K562 (cell line): ENCODE data around the gene BAZ2A. TPM values are rescaled to one million over a fixed set of nuclear protein-coding genes. Genes with fewer than 3 reads are reported as not detected.
A peak's percentile ranks its signal among the peaks of the same experiment; 100 is the strongest.

Source experiments
- CXXC5 ChIP-seq: fragments of 250-450 bp; sonication (Bioruptor Pico); IDR thresholded peaks from 2 replicates; pipeline ENCODE4 v1.8.0; 2022; ENCODE audit warnings: inconsistent platforms, mild to moderate bottlenecking, moderate library complexity
- EP400 ChIP-seq: fragments of 450-650 bp; IDR thresholded peaks from 2 replicates; pipeline ENCODE4 v1.6.1; 2017; ENCODE audit warnings: antibody characterized with exemption, mild to moderate bottlenecking, moderate library complexity
- PHTF2 ChIP-seq: fragments of 250-450 bp; sonication (Bioruptor Pico); IDR thresholded peaks from 2 replicates; pipeline ENCODE4 v1.5.0; 2021; ENCODE audit warnings: mild to moderate bottlenecking
- PURB ChIP-seq: sonication (generic); formaldehyde crosslinking; IDR thresholded peaks from 2 replicates; pipeline ENCODE4 v1.9.0; 2021; ENCODE audit warnings: low read depth, mild to moderate bottlenecking, missing genetic modification reagents
- SLC30A9 ChIP-seq: fragments of 250-450 bp; sonication (Bioruptor Pico); IDR thresholded peaks from 2 replicates; pipeline ENCODE4 v1.8.0; 2022; ENCODE audit warnings: mild to moderate bottlenecking, moderate library complexity
- THRB ChIP-seq: fragments of 450-650 bp; formaldehyde crosslinking; conservative IDR thresholded peaks from 2 replicates; pipeline ENCODE4 v1.4.0; 2022; ENCODE audit warnings: mild to moderate bottlenecking, missing genetic modification characterization
- ZC3H11A ChIP-seq: IDR thresholded peaks from 2 replicates; pipeline ENCODE4 v1.6.1; 2012; ENCODE audit warnings: low read depth, low read length, improper control_type of control experiment
- ZNF398 ChIP-seq: fragments of 250-450 bp; sonication (Bioruptor Pico); IDR thresholded peaks from 2 replicates; pipeline ENCODE4 v1.8.0; 2021; ENCODE audit warnings: moderate library complexity, mild to moderate bottlenecking, inconsistent platforms
- ZNF41 ChIP-seq: fragments of 250-450 bp; sonication (Bioruptor Pico); conservative IDR thresholded peaks from 2 replicates; pipeline ENCODE4 v1.4.0; 2020; ENCODE audit warnings: mild to moderate bottlenecking
- polyA plus RNA-seq, 8 experiments: library from polyadenylated mRNA; depleted of rRNA in 4 of 8; stranded (reverse) in 5 of 8; unstranded in 3 of 8; fragments of >200 nt; fragmentation: Nextera tagmentation in 2 of 8; fragmentation: Illumina TruSeq in 1 of 8; extraction: Ambion mirVana in 2 of 8; extraction: Trizol in 1 of 8; gene quantifications; 2 replicates each; pipeline versions ENCODE4 v1.2.1 to v1.2.3, GENCODE V29; 2011 to 2014; ENCODE audit warnings: inconsistent platforms in 1 of 8, missing spikeins in 1 of 8
- total RNA-seq, 7 experiments: library from RNA; depleted of rRNA in 6 of 7; stranded (reverse); fragments of >200 nt in 6 of 7; fragmentation: Illumina TruSeq in 2 of 7; extraction: Trizol in 2 of 7; gene quantifications; 2 replicates each; pipeline versions ENCODE4 v1.2.1 to v1.2.3, GENCODE V29; 2011 to 2021; ENCODE audit warnings: low replicate concordance in 1 of 7
- TF ChIP-seq, protein P1 (sequence below): sonication (generic); formaldehyde crosslinking; IDR thresholded peaks from 2 replicates; pipeline ENCODE4 v1.8.0; 2023; ENCODE audit warnings: mild to moderate bottlenecking, missing genetic modification reagents
- TF ChIP-seq, protein P2 (sequence below): fragments of 250-450 bp; sonication (Bioruptor Pico); IDR thresholded peaks from 2 replicates; pipeline ENCODE4 v1.9.0; 2021; ENCODE audit warnings: mild to moderate bottlenecking, inconsistent platforms
- TF ChIP-seq, protein P3 (sequence below): sonication (generic); formaldehyde crosslinking; IDR thresholded peaks from 2 replicates; pipeline ENCODE4 v1.8.1; 2023; ENCODE audit warnings: mild to moderate bottlenecking, missing genetic modification reagents

Gene BAZ2A
- total and polyA plus RNA-seq, 9 of the 15 experiments (the other 6 are each of a cell fraction or from before 2014, with no cell fraction given) = 4.5 to 86.4 (median 26.2) TPM

- TF ChIP-seq PURB (CRISPR knock-in tag) (no peak), EP400 (peak; percentile 53; the same call in 1 of the 2 replicates), SLC30A9 (CRISPR knock-in tag) (no peak), ZNF398 (CRISPR knock-in tag) (no peak), PHTF2 (peak; percentile 43; the same call in 1 of the 2 replicates), THRB (CRISPR knock-in tag) (0 out of 2 replicates have a peak, but pooled peaks have one; percentile 12), ZC3H11A (0 out of 2 replicates have a peak, but pooled peaks have one; percentile 71), CXXC5 (CRISPR knock-in tag) (no peak; the same call in 1 of the 2 replicates), ZNF41 (no peak)
- TF ChIP-seq, protein P1, sequence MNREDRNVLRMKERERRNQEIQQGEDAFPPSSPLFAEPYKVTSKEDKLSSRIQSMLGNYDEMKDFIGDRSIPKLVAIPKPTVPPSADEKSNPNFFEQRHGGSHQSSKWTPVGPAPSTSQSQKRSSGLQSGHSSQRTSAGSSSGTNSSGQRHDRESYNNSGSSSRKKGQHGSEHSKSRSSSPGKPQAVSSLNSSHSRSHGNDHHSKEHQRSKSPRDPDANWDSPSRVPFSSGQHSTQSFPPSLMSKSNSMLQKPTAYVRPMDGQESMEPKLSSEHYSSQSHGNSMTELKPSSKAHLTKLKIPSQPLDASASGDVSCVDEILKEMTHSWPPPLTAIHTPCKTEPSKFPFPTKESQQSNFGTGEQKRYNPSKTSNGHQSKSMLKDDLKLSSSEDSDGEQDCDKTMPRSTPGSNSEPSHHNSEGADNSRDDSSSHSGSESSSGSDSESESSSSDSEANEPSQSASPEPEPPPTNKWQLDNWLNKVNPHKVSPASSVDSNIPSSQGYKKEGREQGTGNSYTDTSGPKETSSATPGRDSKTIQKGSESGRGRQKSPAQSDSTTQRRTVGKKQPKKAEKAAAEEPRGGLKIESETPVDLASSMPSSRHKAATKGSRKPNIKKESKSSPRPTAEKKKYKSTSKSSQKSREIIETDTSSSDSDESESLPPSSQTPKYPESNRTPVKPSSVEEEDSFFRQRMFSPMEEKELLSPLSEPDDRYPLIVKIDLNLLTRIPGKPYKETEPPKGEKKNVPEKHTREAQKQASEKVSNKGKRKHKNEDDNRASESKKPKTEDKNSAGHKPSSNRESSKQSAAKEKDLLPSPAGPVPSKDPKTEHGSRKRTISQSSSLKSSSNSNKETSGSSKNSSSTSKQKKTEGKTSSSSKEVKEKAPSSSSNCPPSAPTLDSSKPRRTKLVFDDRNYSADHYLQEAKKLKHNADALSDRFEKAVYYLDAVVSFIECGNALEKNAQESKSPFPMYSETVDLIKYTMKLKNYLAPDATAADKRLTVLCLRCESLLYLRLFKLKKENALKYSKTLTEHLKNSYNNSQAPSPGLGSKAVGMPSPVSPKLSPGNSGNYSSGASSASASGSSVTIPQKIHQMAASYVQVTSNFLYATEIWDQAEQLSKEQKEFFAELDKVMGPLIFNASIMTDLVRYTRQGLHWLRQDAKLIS = peak; percentile 62
- TF ChIP-seq, protein P2, sequence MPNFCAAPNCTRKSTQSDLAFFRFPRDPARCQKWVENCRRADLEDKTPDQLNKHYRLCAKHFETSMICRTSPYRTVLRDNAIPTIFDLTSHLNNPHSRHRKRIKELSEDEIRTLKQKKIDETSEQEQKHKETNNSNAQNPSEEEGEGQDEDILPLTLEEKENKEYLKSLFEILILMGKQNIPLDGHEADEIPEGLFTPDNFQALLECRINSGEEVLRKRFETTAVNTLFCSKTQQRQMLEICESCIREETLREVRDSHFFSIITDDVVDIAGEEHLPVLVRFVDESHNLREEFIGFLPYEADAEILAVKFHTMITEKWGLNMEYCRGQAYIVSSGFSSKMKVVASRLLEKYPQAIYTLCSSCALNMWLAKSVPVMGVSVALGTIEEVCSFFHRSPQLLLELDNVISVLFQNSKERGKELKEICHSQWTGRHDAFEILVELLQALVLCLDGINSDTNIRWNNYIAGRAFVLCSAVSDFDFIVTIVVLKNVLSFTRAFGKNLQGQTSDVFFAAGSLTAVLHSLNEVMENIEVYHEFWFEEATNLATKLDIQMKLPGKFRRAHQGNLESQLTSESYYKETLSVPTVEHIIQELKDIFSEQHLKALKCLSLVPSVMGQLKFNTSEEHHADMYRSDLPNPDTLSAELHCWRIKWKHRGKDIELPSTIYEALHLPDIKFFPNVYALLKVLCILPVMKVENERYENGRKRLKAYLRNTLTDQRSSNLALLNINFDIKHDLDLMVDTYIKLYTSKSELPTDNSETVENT (CRISPR knock-in tag) = no peak
- TF ChIP-seq, protein P3, sequence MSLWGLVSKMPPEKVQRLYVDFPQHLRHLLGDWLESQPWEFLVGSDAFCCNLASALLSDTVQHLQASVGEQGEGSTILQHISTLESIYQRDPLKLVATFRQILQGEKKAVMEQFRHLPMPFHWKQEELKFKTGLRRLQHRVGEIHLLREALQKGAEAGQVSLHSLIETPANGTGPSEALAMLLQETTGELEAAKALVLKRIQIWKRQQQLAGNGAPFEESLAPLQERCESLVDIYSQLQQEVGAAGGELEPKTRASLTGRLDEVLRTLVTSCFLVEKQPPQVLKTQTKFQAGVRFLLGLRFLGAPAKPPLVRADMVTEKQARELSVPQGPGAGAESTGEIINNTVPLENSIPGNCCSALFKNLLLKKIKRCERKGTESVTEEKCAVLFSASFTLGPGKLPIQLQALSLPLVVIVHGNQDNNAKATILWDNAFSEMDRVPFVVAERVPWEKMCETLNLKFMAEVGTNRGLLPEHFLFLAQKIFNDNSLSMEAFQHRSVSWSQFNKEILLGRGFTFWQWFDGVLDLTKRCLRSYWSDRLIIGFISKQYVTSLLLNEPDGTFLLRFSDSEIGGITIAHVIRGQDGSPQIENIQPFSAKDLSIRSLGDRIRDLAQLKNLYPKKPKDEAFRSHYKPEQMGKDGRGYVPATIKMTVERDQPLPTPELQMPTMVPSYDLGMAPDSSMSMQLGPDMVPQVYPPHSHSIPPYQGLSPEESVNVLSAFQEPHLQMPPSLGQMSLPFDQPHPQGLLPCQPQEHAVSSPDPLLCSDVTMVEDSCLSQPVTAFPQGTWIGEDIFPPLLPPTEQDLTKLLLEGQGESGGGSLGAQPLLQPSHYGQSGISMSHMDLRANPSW (CRISPR knock-in tag) = 0 out of 2 replicates have a peak, but pooled peaks have one; percentile 71
Measured at GRCh38 chr12:56636675-56637540, 6.8 kb upstream of the BAZ2A start (continued).
